GM12875 (cell line): ENCODE results near the gene AMZ2.
A peak's percentile ranks its signal among the peaks of the same experiment; 100 is the strongest.
"Not testable (repeated sequence)": the region's sequence is repeated elsewhere in the genome, so short reads cannot be mapped to it uniquely, and the experiment has no call there.

Experiments
- H3K4me3 ChIP-seq: one replicate; pipeline ENCODE4 v1.5.1; 2011; ENCODE audit warnings: low read depth, low read length, control low read depth
- CTCF ChIP-seq: IDR thresholded peaks from 2 replicates; pipeline ENCODE4 v1.5.1; 2011; ENCODE audit warnings: low read depth, mild to moderate bottlenecking, control low read depth, inconsistent platforms, low read length, moderate library complexity, borderline replicate concordance; ENCODE audit not compliant: insufficient read depth

AMZ2 gene

GRCh38 chr17:68221786-68222185 is 26.1 kb upstream of the AMZ2 start:
- no peak overlapping the region for H3K4me3 ChIP-seq
- no peak for TF ChIP-seq CTCF

- no peak for TF ChIP-seq CTCF
- H3K4me3 ChIP-seq = no peak overlapping the region
Observed at GRCh38 chr17:68222606-68223005, 25.2 kb upstream of the AMZ2 start.

- H3K4me3 ChIP-seq = not testable (repeated sequence)
Observed at GRCh38 chr17:68225055-68225454, 22.8 kb upstream of the AMZ2 start.

- H3K4me3 ChIP-seq = not testable (repeated sequence)
Observed at GRCh38 chr17:68228039-68228680, 19.7 kb upstream of the AMZ2 start.

GRCh38 chr17:68228817-68229570 is 18.8 kb upstream of the AMZ2 start:
- no peak for TF ChIP-seq CTCF
- H3K4me3 ChIP-seq = no peak overlapping the region

GRCh38 chr17:68229619-68230018 is 18.2 kb upstream of the AMZ2 start:
- no peak for TF ChIP-seq CTCF
- no peak overlapping the region for H3K4me3 ChIP-seq

GRCh38 chr17:68231131-68231530 is 16.7 kb upstream of the AMZ2 start:
- H3K4me3 ChIP-seq = not testable (repeated sequence)

- H3K4me3 ChIP-seq = no peak overlapping the region
- no peak for TF ChIP-seq CTCF
Observed at GRCh38 chr17:68231541-68231940, 16.3 kb upstream of the AMZ2 start.

GRCh38 chr17:68232741-68233140 is 15.1 kb upstream of the AMZ2 start:
- H3K4me3 ChIP-seq = not testable (repeated sequence)

- not testable (repeated sequence) for H3K4me3 ChIP-seq
Observed at GRCh38 chr17:68234726-68235335, 13.0 kb upstream of the AMZ2 start.

- not testable (repeated sequence) for H3K4me3 ChIP-seq
Observed at GRCh38 chr17:68235336-68235791, 12.5 kb upstream of the AMZ2 start.

- peak overlapping the region; percentile 26 for H3K4me3 ChIP-seq
Observed at GRCh38 chr17:68237369-68238163, 10.3 kb upstream of the AMZ2 start.
